ENCODE data around the gene CFAP157.

DNA sequence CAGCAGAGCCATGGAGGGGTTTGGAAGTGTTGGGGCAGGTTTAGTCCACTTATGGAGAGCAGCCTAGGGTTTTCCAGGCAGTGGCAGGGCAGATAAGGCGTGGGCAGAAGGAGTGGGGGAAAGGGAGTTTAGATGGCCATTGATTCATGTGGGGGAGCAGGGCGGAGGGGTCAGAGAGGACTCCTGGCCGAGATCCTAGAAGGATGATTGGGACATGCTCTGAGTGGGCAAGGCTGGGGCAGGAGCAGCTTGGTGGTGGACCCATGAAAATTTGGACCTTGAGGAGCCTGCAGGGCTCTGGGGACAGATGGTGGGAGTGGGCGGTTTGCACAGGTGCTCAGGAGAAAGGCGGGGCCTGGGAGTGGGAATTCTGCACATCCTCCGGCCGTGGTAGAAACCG lies 46.4 kb downstream of the CFAP157 start:
- TF ChIP-seq, protein P1, sequence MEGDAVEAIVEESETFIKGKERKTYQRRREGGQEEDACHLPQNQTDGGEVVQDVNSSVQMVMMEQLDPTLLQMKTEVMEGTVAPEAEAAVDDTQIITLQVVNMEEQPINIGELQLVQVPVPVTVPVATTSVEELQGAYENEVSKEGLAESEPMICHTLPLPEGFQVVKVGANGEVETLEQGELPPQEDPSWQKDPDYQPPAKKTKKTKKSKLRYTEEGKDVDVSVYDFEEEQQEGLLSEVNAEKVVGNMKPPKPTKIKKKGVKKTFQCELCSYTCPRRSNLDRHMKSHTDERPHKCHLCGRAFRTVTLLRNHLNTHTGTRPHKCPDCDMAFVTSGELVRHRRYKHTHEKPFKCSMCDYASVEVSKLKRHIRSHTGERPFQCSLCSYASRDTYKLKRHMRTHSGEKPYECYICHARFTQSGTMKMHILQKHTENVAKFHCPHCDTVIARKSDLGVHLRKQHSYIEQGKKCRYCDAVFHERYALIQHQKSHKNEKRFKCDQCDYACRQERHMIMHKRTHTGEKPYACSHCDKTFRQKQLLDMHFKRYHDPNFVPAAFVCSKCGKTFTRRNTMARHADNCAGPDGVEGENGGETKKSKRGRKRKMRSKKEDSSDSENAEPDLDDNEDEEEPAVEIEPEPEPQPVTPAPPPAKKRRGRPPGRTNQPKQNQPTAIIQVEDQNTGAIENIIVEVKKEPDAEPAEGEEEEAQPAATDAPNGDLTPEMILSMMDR (IDR thresholded peaks at IDR 0.05 in 2 of 3, conservative IDR thresholded peaks at IDR 0.05 in 1 of 3; ENCODE audit: borderline replicate concordance in 1 of 3, insufficient read depth in 1 of 3, low read depth in 2 of 3, low read length in 2 of 3) = no peak
- TF ChIP-seq SIN3A (IDR thresholded peaks at IDR 0.05; ENCODE audit: low read depth) = no peak
- no peak for TF ChIP-seq POLR2A (IDR thresholded peaks at IDR 0.05; ENCODE audit: borderline replicate concordance, extremely low read depth, insufficient read depth, insufficient read length)
- no peak for TF ChIP-seq EZH2 (IDR thresholded peaks at IDR 0.05)
- no peak for TF ChIP-seq ZFX (IDR thresholded peaks at IDR 0.05)
- no peak for TF ChIP-seq RAD21 (IDR thresholded peaks at IDR 0.05; ENCODE audit: low read depth)
- no peak for TF ChIP-seq SP1 (IDR thresholded peaks at IDR 0.05; ENCODE audit: low read depth)
- no peak for TF ChIP-seq FOSL1 (IDR thresholded peaks at IDR 0.05; ENCODE audit: low read depth)
- TF ChIP-seq, protein P2, sequence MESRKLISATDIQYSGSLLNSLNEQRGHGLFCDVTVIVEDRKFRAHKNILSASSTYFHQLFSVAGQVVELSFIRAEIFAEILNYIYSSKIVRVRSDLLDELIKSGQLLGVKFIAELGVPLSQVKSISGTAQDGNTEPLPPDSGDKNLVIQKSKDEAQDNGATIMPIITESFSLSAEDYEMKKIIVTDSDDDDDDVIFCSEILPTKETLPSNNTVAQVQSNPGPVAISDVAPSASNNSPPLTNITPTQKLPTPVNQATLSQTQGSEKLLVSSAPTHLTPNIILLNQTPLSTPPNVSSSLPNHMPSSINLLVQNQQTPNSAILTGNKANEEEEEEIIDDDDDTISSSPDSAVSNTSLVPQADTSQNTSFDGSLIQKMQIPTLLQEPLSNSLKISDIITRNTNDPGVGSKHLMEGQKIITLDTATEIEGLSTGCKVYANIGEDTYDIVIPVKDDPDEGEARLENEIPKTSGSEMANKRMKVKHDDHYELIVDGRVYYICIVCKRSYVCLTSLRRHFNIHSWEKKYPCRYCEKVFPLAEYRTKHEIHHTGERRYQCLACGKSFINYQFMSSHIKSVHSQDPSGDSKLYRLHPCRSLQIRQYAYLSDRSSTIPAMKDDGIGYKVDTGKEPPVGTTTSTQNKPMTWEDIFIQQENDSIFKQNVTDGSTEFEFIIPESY (IDR thresholded peaks at IDR 0.05; ENCODE audit: extremely low read depth, insufficient replicate concordance, low read length) = no peak
- TF ChIP-seq ELF1 (IDR thresholded peaks at IDR 0.05; ENCODE audit: borderline replicate concordance, low read depth) = no peak
- TF ChIP-seq YY1 (IDR thresholded peaks at IDR 0.05; ENCODE audit: extremely low read depth, insufficient replicate concordance, low read depth, low read length) = no peak
